VCaP (cell line): ENCODE results near the gene HDAC5.

ENCODE experiments used
- H3K27ac ChIP-seq: fragments of 450-650 bp; 2 replicates; pipeline ENCODE4 v1.5.1; 2017
- CTCF ChIP-seq: fragments of 450-650 bp; conservative IDR thresholded peaks from 2 replicates; pipeline ENCODE4 v1.5.1; 2017; ENCODE audit warnings: mild to moderate bottlenecking, moderate library complexity

Gene HDAC5

DNA sequence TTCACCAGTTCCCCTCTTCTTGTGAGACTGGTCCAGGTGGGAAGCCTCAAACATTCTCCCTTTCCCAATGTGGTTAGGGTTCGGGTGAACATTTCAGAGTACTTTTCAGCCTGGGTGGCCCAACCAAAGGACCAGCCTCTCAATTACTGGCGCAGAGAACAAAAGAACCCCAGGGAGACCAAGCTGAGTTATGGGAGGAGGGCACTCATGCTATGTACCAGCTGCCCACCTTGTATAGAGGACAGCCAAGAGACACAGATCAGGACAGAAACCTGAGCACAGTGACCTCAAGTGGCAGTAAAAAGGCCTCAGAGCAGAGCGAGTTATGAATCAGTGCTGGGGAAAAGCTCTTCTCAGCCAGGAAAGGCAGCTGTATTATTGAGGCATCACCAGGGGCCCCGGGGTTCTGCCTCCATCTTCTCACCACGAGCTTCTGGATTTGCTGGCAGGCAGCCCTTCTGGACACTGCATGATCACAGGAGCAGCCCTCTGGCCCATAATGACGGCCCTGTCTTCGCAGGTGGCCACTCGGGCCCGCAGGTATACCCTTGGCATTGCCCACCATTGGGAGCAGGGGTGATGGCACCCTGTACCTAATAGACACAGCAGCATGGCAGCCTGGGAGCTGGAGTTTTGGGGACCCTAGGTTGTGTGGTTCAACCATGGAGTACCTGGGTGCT lies 49.1 kb downstream of the HDAC5 start:
- no peak for TF ChIP-seq CTCF
- peak overlapping the region; percentile 98 for H3K27ac ChIP-seq

- TF ChIP-seq CTCF, result no peak
- peak overlapping the region; percentile 98 for H3K27ac ChIP-seq
These were observed 51.7 kb downstream of the HDAC5 start for GRCh38 chr17:44071772-44072171.

- TF ChIP-seq CTCF, result no peak
These were observed 52.3 kb downstream of the HDAC5 start for GRCh38 chr17:44071198-44071520.

DNA sequence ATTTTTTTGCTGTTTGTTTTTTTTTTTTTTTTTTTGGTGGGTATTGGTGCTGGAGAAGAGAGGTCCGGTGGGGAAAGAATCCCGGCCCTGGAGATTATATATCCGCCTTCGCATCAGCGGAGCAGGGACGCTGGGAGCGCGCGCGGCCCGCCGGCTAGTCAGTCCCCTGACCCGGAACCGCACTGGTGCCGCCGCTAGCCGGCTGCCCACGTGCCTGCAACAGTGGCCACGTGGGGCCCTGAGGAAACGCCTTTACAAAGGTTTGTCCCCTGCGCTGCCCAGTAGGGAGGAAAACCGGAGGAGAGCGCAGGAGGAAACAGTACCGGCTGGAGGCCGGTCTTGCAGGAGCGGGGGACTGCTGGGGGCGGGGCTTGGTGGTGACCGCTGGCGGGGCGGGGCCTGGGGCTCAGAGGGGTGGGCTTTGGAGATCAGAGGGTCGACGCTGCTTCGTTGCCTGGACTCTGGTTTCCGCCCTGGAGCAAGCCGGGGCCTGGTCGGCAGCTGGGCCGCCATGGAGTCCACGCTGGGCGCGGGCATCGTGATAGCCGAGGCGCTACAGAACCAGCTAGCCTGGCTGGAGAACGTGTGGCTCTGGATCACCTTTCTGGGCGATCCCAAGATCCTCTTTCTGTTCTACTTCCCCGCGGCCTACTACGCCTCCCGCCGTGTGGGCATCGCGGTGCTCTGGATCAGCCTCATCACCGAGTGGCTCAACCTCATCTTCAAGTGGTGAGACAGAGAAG lies 52.8 kb downstream of the HDAC5 start, which contains the start of gene G6PC3:
Gene G6PC3 (plus strand): TSS at position 281 of the 743 bp plus-strand sequence. CDS start 231 bp downstream, at position 512.
- TF ChIP-seq CTCF, result peak; percentile 14; the same call in 1 of the 2 replicates
- H3K27ac ChIP-seq, result peak within 1 kb of the TSS; percentile 98

More at GRCh38 chr17:44071198-44071520, 52.3 kb downstream of the HDAC5 start:
- peak overlapping the region; percentile 98 for H3K27ac ChIP-seq

DNA sequence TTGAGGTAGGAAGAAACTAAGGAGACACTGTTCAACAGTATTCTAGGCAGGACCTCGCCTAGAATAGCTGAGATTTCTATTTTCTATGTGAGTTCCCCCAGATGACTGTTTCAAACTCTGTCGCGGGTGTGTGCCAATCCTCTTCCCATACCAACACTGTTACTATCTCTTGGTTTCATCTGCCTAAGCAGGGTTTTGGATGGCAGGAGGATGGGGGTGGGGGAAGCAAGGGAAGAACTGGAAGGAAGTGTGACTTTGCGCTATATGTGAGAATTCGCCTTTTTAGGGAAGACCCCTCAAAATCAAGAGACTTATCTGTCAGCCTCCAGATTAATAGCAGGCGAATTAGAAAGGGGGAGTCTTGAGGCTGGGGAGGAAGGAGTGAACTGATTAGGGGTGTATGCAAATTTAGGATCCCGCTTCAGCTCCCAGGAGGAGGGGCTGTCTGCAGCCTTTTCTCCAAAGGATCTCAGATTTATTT lies 53.4 kb downstream of the HDAC5 start:
- peak overlapping the region; percentile 98 for H3K27ac ChIP-seq
- no peak for TF ChIP-seq CTCF

GRCh38 chr17:44067545-44067940 lies 55.9 kb downstream of the HDAC5 start:
- TF ChIP-seq CTCF, result no peak
- H3K27ac ChIP-seq, result peak overlapping the region; percentile 99

DNA sequence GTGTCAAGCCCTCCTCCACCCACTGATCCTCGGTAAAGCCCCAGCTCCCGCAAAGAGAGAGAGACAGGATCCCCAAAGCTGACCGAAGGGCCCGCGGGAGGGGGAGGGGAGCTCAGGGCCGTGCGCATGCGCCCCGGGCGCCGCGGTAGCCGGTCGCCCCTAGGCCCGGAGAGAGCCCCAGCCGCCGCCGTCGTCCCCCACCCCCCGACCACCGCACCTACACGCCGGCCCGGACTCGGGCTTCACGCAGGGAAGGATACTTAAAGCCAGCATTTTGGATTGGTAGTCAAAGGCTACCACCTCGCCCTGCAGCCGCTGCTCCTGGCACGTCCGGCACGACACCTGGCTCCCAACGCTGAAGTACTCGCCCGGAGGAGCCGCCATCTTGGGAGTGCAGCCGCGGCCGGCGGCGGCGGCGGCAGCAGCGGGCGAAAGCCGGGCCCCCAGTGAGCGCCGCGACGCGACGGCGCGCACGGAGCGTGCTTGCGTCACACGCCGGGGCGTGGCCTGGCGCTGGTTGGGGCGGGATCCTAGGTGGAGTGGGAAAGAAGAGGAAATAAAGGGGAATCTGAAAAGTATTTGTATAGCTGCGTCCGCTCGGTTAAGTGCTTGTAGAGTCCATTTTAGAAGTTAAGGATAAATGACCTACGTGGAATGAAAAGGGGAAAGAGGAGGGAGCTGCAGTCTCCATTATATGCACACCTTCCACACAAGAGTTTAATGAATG lies 57.1 kb downstream of the HDAC5 start, which contains the start of gene LSM12:
Gene LSM12 (minus strand): TSS at position 468 of the 727 bp plus-strand sequence. CDS start 84 bp downstream, at position 384.
- TF ChIP-seq CTCF, result no peak
- peak within 1 kb of the TSS; percentile 99 for H3K27ac ChIP-seq
